Smooth muscle cell (in vitro differentiated cells): ENCODE measurements around the gene SNAP91. TPM values are rescaled to one million over a fixed set of nuclear protein-coding genes. Genes with fewer than 3 reads are reported as not detected.
A peak's percentile ranks its signal among the peaks of the same experiment; 100 is the strongest.

Source experiments
- DNase-seq: peaks from one replicate; lab custom pipeline; 2025; ENCODE audit not compliant: unreplicated experiment; lab: John Stamatoyannopoulos, UW
- H2AFZ ChIP-seq: fragments of 200-600 bp; sonication (generic); 2 replicates; pipeline ENCODE4 v1.6.0; 2016; ENCODE audit warnings: antibody characterized with exemption, low read depth, mild to moderate bottlenecking
- H3F3A ChIP-seq: fragments of 200-600 bp; sonication (generic); 2 replicates; pipeline ENCODE4 v1.6.0; 2017; ENCODE audit warnings: antibody characterized with exemption, low read depth
- H3K27ac ChIP-seq: fragments of 200-600 bp; sonication (generic); 2 replicates; pipeline ENCODE4 v1.5.1; 2016; ENCODE audit warnings: low read depth, mild to moderate bottlenecking
- H3K27me3 ChIP-seq: fragments of 200-600 bp; sonication (generic); 2 replicates; pipeline ENCODE4 v1.6.1; 2016; ENCODE audit warnings: low read depth, mild to moderate bottlenecking
- H3K36me3 ChIP-seq: fragments of 200-600 bp; sonication (generic); 2 replicates; pipeline ENCODE4 v1.5.1; 2016; ENCODE audit warnings: low read depth
- H3K4me1 ChIP-seq: fragments of 200-600 bp; sonication (generic); 2 replicates; pipeline ENCODE4 v1.5.1; 2016; ENCODE audit warnings: low read depth
- H3K4me2 ChIP-seq: fragments of 200-600 bp; sonication (generic); 2 replicates; pipeline ENCODE4 v1.6.0; 2016; ENCODE audit warnings: mild to moderate bottlenecking
- H3K4me3 ChIP-seq: fragments of 200-600 bp; sonication (generic); 2 replicates; pipeline ENCODE4 v1.5.1; 2016; ENCODE audit warnings: mild to moderate bottlenecking
- H3K79me2 ChIP-seq: fragments of 200-600 bp; sonication (generic); 2 replicates; pipeline ENCODE4 v1.6.0; 2016; ENCODE audit warnings: low read depth, mild to moderate bottlenecking
- H3K9ac ChIP-seq: fragments of 200-600 bp; sonication (generic); 2 replicates; pipeline ENCODE4 v1.6.0; 2016; ENCODE audit warnings: low read depth
- H3K9me3 ChIP-seq: fragments of 200-600 bp; sonication (generic); replicated peaks from 2 replicates; pipeline ENCODE4 v1.5.1; 2016; ENCODE audit warnings: low read depth
- H4K20me1 ChIP-seq: fragments of 200-600 bp; sonication (generic); 2 replicates; pipeline ENCODE4 v1.6.0; 2016; ENCODE audit warnings: low read depth
- WGBS: methylation state at CpG from one replicate; pipeline ENCODE4 v1.1.7; 2016; ENCODE audit warnings: low lambda C conversion rate; 5-methylcytosine and 5-hydroxymethylcytosine counted together
- polyA plus RNA-seq: library from polyadenylated mRNA; unstranded; fragments of >200 nt; fragmentation: Nextera tagmentation; extraction: Ambion mirVana; gene quantifications from 2 replicates; pipeline ENCODE4 v1.2.1, GENCODE V29; 2016
- total RNA-seq: library from RNA; depleted of rRNA; stranded (reverse); fragments of >200 nt; gene quantifications from 2 replicates; pipeline ENCODE4 v1.2.3, GENCODE V29; 2014
- TF ChIP-seq, protein P1 (sequence below): fragments of 200-600 bp; sonication (generic); IDR thresholded peaks from 2 replicates; pipeline ENCODE4 v1.5.1; 2017; ENCODE audit warnings: borderline replicate concordance, mild to moderate bottlenecking, antibody characterized with exemption; ENCODE audit not compliant: insufficient read depth, poor library complexity, severe bottlenecking

The SNAP91 gene
- total and polyA plus RNA-seq, 2 experiments from 2014 or later: not detected

DNA sequence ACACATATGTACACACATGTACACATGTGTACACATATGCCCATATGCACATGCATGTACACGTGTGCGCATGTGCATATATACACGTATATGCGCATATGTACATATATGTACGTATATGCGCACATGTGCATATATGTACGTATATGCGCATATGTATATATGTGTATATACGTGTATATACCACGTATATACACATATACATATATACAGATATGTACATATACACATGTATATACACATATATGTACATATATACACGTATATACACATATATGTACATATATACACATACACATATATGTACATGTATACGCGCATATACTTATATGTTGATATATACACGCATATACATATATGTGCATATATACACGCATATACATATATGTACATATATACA lies 8.9 kb upstream of the SNAP91 start:
- no peaks in the 10 kb centered on the region for H3K79me2 ChIP-seq
- H2AFZ ChIP-seq: no peak overlapping the region
- H4K20me1 ChIP-seq: no peaks in the 10 kb centered on the region
- H3K9ac ChIP-seq: no peak overlapping the region
- H3K27ac ChIP-seq: no peak overlapping the region
- no peak overlapping the region for H3K4me2 ChIP-seq
- H3K9me3 ChIP-seq: no peaks in the 10 kb centered on the region
- TF ChIP-seq, protein P1, sequence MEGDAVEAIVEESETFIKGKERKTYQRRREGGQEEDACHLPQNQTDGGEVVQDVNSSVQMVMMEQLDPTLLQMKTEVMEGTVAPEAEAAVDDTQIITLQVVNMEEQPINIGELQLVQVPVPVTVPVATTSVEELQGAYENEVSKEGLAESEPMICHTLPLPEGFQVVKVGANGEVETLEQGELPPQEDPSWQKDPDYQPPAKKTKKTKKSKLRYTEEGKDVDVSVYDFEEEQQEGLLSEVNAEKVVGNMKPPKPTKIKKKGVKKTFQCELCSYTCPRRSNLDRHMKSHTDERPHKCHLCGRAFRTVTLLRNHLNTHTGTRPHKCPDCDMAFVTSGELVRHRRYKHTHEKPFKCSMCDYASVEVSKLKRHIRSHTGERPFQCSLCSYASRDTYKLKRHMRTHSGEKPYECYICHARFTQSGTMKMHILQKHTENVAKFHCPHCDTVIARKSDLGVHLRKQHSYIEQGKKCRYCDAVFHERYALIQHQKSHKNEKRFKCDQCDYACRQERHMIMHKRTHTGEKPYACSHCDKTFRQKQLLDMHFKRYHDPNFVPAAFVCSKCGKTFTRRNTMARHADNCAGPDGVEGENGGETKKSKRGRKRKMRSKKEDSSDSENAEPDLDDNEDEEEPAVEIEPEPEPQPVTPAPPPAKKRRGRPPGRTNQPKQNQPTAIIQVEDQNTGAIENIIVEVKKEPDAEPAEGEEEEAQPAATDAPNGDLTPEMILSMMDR: no peak
- no peak overlapping the region for H3K4me3 ChIP-seq
- no peak for DNase-seq
- no peaks in the 10 kb centered on the region for H3F3A ChIP-seq
- H3K27me3 ChIP-seq: no peaks in the 10 kb centered on the region
- H3K36me3 ChIP-seq: no peaks in the 10 kb centered on the region
- 87% methylated on average over 15 of the region's 15 CpGs for WGBS
- H3K4me1 ChIP-seq: no peaks in the 10 kb centered on the region

DNA sequence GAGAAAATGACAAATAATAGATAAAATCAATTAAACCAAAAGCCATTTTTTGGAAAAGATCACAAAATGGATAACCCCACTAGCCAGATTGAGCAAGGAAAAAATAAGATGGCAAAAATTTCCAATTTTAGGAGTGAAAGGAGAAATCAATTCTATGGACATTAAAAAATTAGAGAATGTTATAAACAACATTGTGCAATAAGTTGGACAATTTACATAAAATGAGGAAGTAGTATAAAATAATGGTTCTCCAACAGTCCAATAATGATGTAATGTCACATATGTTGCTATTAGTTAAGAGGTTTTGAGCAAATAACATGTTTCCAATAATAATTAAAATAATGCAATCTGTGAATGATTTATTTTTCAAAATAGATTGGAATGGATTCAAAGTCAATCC lies 3.1 kb upstream of the SNAP91 start:
- TF ChIP-seq, protein P1: no peak

DNA sequence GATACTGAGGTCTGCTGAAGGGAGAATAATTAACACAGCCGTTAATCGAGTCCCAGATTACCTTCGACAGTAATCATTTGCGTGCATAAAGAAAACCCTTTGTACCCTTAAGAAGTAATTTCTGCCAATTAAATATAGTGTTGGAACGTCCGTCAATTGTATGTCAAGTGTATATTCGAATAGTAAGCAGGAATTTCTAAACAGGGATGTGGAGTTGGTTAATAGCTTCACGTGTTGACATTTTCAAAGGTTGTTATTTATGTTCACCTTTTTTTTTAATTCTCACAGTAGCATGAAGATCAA lies 798 bp upstream of the SNAP91 start:
- Histone ChIP-seq H3K9ac (no peak overlapping the region), H3K27me3 (peaks cover 62% of the 10 kb centered on the region), H3F3A (no peaks in the 10 kb centered on the region), H3K4me2 (peak overlapping the region; percentile 99), H3K9me3 (peaks cover 4% of the 10 kb centered on the region), H3K79me2 (no peaks in the 10 kb centered on the region), H3K27ac (no peak overlapping the region), H4K20me1 (no peaks in the 10 kb centered on the region), H2AFZ (no peak overlapping the region), H3K4me1 (no peaks in the 10 kb centered on the region), H3K36me3 (no peaks in the 10 kb centered on the region), H3K4me3 (peak overlapping the region; percentile 67)
- DNase-seq: no peak
- 61% methylated on average over 8 of the region's 8 CpGs for WGBS
- TF ChIP-seq, protein P1: no peak

More for the DNA sequence above, 3.1 kb upstream of the SNAP91 start:
- no peaks in the 10 kb centered on the region for H3K36me3 ChIP-seq
- H3K27ac ChIP-seq: no peak overlapping the region
- no peaks in the 10 kb centered on the region for H3K79me2 ChIP-seq
- peaks cover 4% of the 10 kb centered on the region for H3K9me3 ChIP-seq
- no peak overlapping the region for H2AFZ ChIP-seq
- H3K4me3 ChIP-seq: no peak overlapping the region
- no peak overlapping the region for H3K9ac ChIP-seq
- no peaks in the 10 kb centered on the region for H3F3A ChIP-seq
- peaks cover 39% of the 10 kb centered on the region for H3K27me3 ChIP-seq
- H3K4me1 ChIP-seq: no peaks in the 10 kb centered on the region
- no peak overlapping the region for H3K4me2 ChIP-seq
- H4K20me1 ChIP-seq: no peaks in the 10 kb centered on the region
- DNase-seq: no peak

DNA sequence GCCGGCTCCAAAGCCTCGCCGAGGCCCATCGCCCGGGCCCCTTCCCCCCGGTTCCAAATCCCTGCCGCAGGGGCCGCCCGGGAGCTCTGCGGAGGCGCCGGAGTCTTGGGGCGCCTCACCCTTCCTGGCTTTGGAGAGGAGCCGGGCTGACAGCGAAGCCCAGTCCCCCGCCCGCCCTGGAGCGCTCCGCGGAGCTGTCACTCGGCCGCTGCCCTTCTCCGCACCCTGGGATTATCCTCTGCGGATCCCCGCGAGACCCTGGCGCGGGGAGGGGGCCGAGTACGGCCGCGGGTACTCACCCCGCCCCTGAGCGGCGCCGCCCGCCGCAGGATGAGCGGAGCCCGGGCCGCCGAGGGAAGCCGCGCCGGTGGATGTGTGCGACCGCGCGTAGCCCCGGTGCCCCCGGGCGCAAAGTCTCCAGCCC lies 343 bp downstream of the SNAP91 start:
- Histone ChIP-seq H3F3A (no peaks in the 10 kb centered on the region), H3K36me3 (no peaks in the 10 kb centered on the region), H3K4me1 (no peaks in the 10 kb centered on the region), H3K4me3 (peak overlapping the region; percentile 67), H4K20me1 (no peaks in the 10 kb centered on the region), H2AFZ (peak overlapping the region; percentile 89), H3K27me3 (peaks cover 73% of the 10 kb centered on the region), H3K9me3 (peaks cover 4% of the 10 kb centered on the region), H3K27ac (no peak overlapping the region), H3K79me2 (no peaks in the 10 kb centered on the region), H3K9ac (no peak overlapping the region), H3K4me2 (peak overlapping the region; percentile 99)
- WGBS: 0% methylated on average over 20 of the region's 52 CpGs
- TF ChIP-seq, protein P1: no peak
- DNase-seq: no peak
